ENCODE measurements around the gene FAM120A. TPM values are rescaled to one million over a fixed set of nuclear protein-coding genes. Genes with fewer than 3 reads are reported as not detected.

FAM120A gene
- total RNA-seq, 4 donors from 2014 or later, result 68.7 to 105 (median 90.2) TPM

GRCh38 chr9:93598647-93599241, 147.3 kb downstream of the FAM120A start:
- no peak for TF ChIP-seq CTCF (IDR thresholded peaks at IDR 0.05; ENCODE audit: low read depth)

- no peak for TF ChIP-seq CTCF (IDR thresholded peaks at IDR 0.05; ENCODE audit: low read depth)
Observed at GRCh38 chr9:93599571-93600403, 148.3 kb downstream of the FAM120A start.

GRCh38 chr9:93600504-93600903, 149.0 kb downstream of the FAM120A start:
- no peak for TF ChIP-seq CTCF (IDR thresholded peaks at IDR 0.05; ENCODE audit: low read depth)

- no peak for TF ChIP-seq CTCF (IDR thresholded peaks at IDR 0.05; ENCODE audit: low read depth)
Observed at GRCh38 chr9:93601063-93601462, 149.6 kb downstream of the FAM120A start.

GRCh38 chr9:93601666-93602065, 150.2 kb downstream of the FAM120A start:
- no peak for TF ChIP-seq CTCF (IDR thresholded peaks at IDR 0.05; ENCODE audit: low read depth)

GRCh38 chr9:93603011-93603410, 151.5 kb downstream of the FAM120A start:
- TF ChIP-seq CTCF (IDR thresholded peaks at IDR 0.05; ENCODE audit: low read depth), result no peak

GRCh38 chr9:93603906-93604326, 152.4 kb downstream of the FAM120A start:
- no peak for TF ChIP-seq CTCF (IDR thresholded peaks at IDR 0.05; ENCODE audit: low read depth)
